ENCODE results near the gene HTR3E.
"Not testable (repeated sequence)": the region's sequence is repeated elsewhere in the genome, so short reads cannot be mapped to it uniquely, and the experiment has no call there.

HTR3E gene, protein sequence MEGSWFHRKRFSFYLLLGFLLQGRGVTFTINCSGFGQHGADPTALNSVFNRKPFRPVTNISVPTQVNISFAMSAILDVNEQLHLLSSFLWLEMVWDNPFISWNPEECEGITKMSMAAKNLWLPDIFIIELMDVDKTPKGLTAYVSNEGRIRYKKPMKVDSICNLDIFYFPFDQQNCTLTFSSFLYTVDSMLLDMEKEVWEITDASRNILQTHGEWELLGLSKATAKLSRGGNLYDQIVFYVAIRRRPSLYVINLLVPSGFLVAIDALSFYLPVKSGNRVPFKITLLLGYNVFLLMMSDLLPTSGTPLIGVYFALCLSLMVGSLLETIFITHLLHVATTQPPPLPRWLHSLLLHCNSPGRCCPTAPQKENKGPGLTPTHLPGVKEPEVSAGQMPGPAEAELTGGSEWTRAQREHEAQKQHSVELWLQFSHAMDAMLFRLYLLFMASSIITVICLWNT

GRCh38 chr3:184096811-184097383, at the start of gene HTR3E:
Gene HTR3E, plus strand, starts transcription at chr3:184097064. Its CDS starts 466 bp downstream, at chr3:184097530.
- Mint-ChIP-seq H3K4me3 (no peak within 1 kb of the TSS), H3K4me1 (no peaks in the 10 kb centered on the region), H3K27me3 (peaks cover 4% of the 10 kb centered on the region), H3K9me3 (peaks cover 15% of the 10 kb centered on the region), H3K27ac (no peak within 1 kb of the TSS), H3K36me3 (ENCODE audit: low read depth) (peaks cover 5% of the 10 kb centered on the region)
- ATAC-seq (no peak), DNase-seq (no peak)

GRCh38 chr3:184050217-184050847, 46.5 kb upstream of the HTR3E start:
- Mint-ChIP-seq H3K4me3 (no peak overlapping the region), H3K9me3 (no peaks in the 10 kb centered on the region), H3K4me1 (no peaks in the 10 kb centered on the region), H3K27me3 (peaks cover 8% of the 10 kb centered on the region), H3K36me3 (ENCODE audit: low read depth) (no peaks in the 10 kb centered on the region), H3K27ac (no peak overlapping the region)
- DNase-seq (no peak), ATAC-seq (no peak)

- Mint-ChIP-seq H3K36me3 (ENCODE audit: low read depth) (no peaks in the 10 kb centered on the region), H3K4me1 (no peaks in the 10 kb centered on the region), H3K9me3 (no peaks in the 10 kb centered on the region), H3K27me3 (peaks cover 8% of the 10 kb centered on the region), H3K27ac (no peak within 1 kb of the TSS), H3K4me3 (no peak within 1 kb of the TSS)
- DNase-seq (no peak), ATAC-seq (no peak)
Observed at GRCh38 chr3:184052767-184053166, 44.1 kb upstream of the HTR3E start, which contains the start of gene HTR3C. Gene HTR3C, plus strand, starts transcription at chr3:184053047. Its CDS starts 34 bp downstream, at chr3:184053081.

DNA sequence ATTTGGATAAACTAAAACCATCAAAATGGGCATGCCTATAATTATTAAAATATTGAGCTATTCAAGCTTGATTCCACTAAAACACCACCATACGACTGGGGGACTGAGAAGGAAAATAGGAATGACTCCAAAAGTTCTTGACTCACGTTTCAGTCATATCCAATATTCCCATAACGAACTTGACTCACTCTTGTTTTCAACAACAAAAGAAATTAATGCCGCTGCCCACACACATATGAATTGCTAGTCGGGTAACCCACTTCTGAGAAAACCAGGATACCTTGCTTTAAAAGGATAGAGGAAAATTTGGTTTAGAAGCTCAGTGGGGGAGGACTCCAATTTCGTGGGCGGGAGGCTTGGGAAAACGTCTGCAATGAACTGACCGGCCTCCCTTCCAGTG, 38.8 kb upstream of the HTR3E start:
- H3K4me3 Mint-ChIP-seq, result no peak overlapping the region

GRCh38 chr3:184059424-184059823, 37.4 kb upstream of the HTR3E start:
- no peaks in the 10 kb centered on the region for H3K36me3 Mint-ChIP-seq (ENCODE audit: low read depth)
- no peaks in the 10 kb centered on the region for H3K4me1 Mint-ChIP-seq
- DNase-seq, result no peak
- no peaks in the 10 kb centered on the region for H3K9me3 Mint-ChIP-seq
- no peak for ATAC-seq
- no peak overlapping the region for H3K4me3 Mint-ChIP-seq
- H3K27ac Mint-ChIP-seq, result no peak overlapping the region
- peaks cover 3% of the 10 kb centered on the region for H3K27me3 Mint-ChIP-seq

More for the DNA sequence above, 38.8 kb upstream of the HTR3E start:
- H3K27ac Mint-ChIP-seq, result no peak overlapping the region
- no peaks in the 10 kb centered on the region for H3K9me3 Mint-ChIP-seq
- H3K27me3 Mint-ChIP-seq, result no peaks in the 10 kb centered on the region
- H3K36me3 Mint-ChIP-seq (ENCODE audit: low read depth), result no peaks in the 10 kb centered on the region
- DNase-seq (no peak), ATAC-seq (no peak)
- H3K4me1 Mint-ChIP-seq, result no peaks in the 10 kb centered on the region

GRCh38 chr3:184062637-184063036, 34.2 kb upstream of the HTR3E start:
- Mint-ChIP-seq H3K27ac (no peak overlapping the region), H3K9me3 (no peaks in the 10 kb centered on the region), H3K36me3 (ENCODE audit: low read depth) (no peaks in the 10 kb centered on the region), H3K27me3 (peaks cover 6% of the 10 kb centered on the region), H3K4me3 (no peak overlapping the region), H3K4me1 (no peaks in the 10 kb centered on the region)
- ATAC-seq, result no peak
- no peak for DNase-seq

GRCh38 chr3:184066211-184066610, 30.7 kb upstream of the HTR3E start:
- Mint-ChIP-seq H3K27me3 (peaks cover 11% of the 10 kb centered on the region), H3K36me3 (ENCODE audit: low read depth) (no peaks in the 10 kb centered on the region), H3K4me3 (no peak overlapping the region), H3K9me3 (peaks cover 6% of the 10 kb centered on the region), H3K27ac (no peak overlapping the region), H3K4me1 (no peaks in the 10 kb centered on the region)
- DNase-seq, result no peak
- no peak for ATAC-seq

DNA sequence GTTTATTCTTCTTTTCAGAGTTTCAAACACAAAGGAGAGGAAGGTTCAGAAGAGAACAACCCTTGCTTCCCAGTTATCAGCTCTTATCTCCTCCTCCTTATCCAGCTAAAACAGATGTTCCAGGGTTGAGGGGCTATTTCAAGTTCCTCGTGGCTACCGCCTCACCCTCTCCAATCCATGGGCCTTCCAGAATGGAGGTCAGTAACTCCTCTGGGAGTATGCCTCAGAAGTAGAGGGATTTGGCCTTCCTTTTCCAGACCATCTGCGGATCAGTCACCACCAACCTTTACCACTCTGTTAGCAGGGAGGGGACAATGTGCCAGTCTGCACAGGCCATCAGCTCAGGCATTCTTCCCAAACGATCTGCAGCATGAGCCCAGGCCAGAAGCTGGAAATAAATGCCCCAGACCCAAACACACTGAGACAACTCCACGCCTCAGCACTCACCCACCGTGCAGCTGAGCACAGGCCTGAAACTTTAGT, 29.2 kb upstream of the HTR3E start:
- DNase-seq, result no peak
- H3K36me3 Mint-ChIP-seq (ENCODE audit: low read depth), result no peaks in the 10 kb centered on the region
- H3K27ac Mint-ChIP-seq, result no peak overlapping the region
- no peak overlapping the region for H3K4me3 Mint-ChIP-seq
- peaks cover 15% of the 10 kb centered on the region for H3K27me3 Mint-ChIP-seq
- ATAC-seq, result no peak
- peaks cover 6% of the 10 kb centered on the region for H3K9me3 Mint-ChIP-seq
- H3K4me1 Mint-ChIP-seq, result no peaks in the 10 kb centered on the region

GRCh38 chr3:184068344-184068743, 28.5 kb upstream of the HTR3E start:
- Mint-ChIP-seq H3K36me3 (ENCODE audit: low read depth) (no peaks in the 10 kb centered on the region), H3K9me3 (peaks cover 6% of the 10 kb centered on the region)

DNA sequence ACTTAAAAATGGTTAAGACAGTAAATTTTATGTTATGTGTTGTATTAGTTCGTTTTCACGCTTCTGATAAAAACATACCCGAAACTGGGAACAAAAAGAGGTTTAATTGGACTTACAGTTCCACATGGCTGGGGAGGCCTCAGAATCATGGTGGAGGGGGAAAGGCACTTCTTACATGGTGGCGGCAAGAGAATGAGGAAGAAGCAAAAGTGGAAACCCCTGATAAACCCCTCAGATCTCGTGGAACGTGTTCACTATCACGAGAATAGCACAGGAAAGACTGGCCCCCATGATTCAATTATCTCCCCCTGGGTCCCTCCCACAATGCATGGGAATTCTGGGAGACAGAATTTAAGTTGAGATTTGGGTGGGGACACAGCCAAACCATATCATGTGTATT, 25.7 kb upstream of the HTR3E start:
- not testable (repeated sequence) for H3K4me3 Mint-ChIP-seq; ATAC-seq; H3K27me3 Mint-ChIP-seq; H3K36me3 Mint-ChIP-seq (ENCODE audit: low read depth); H3K27ac Mint-ChIP-seq; H3K4me1 Mint-ChIP-seq; H3K9me3 Mint-ChIP-seq; DNase-seq

More at GRCh38 chr3:184068344-184068743, 28.5 kb upstream of the HTR3E start:
- Mint-ChIP-seq H3K4me1 (no peaks in the 10 kb centered on the region), H3K27ac (no peak overlapping the region), H3K27me3 (peaks cover 15% of the 10 kb centered on the region), H3K4me3 (no peak overlapping the region)
- ATAC-seq, result no peak
- no peak for DNase-seq

GRCh38 chr3:184073621-184074020, 23.2 kb upstream of the HTR3E start:
- Mint-ChIP-seq H3K9me3 (peaks cover 6% of the 10 kb centered on the region), H3K27me3 (peaks cover 11% of the 10 kb centered on the region), H3K4me3 (no peak overlapping the region), H3K27ac (no peak overlapping the region), H3K4me1 (no peaks in the 10 kb centered on the region), H3K36me3 (ENCODE audit: low read depth) (no peaks in the 10 kb centered on the region)
- ATAC-seq (no peak), DNase-seq (no peak)

DNA sequence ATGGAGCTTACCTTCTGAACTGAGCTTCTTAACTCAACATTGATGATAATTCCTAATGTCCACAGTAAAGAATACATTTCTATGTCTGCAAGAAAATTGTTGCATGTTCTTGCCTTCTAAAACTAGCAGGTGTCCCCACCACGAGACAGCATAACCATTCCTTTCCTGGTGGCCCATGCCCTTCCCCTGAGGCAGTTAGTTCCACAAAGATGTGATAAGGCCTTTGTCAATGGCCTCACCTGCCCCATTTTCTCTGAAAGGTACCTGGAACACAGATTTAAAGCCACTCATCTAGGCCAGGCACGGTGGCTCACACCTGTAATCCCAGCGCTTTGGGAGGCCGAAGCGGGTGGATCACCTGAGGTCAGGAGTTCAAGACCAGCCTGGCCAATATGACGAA, 21.0 kb upstream of the HTR3E start:
- no peaks in the 10 kb centered on the region for H3K4me1 Mint-ChIP-seq
- H3K36me3 Mint-ChIP-seq (ENCODE audit: low read depth), result no peaks in the 10 kb centered on the region
- ATAC-seq (no peak), DNase-seq (no peak)
- no peak overlapping the region for H3K27ac Mint-ChIP-seq
- peaks cover 3% of the 10 kb centered on the region for H3K9me3 Mint-ChIP-seq
- no peak overlapping the region for H3K4me3 Mint-ChIP-seq
- peaks cover 8% of the 10 kb centered on the region for H3K27me3 Mint-ChIP-seq

DNA sequence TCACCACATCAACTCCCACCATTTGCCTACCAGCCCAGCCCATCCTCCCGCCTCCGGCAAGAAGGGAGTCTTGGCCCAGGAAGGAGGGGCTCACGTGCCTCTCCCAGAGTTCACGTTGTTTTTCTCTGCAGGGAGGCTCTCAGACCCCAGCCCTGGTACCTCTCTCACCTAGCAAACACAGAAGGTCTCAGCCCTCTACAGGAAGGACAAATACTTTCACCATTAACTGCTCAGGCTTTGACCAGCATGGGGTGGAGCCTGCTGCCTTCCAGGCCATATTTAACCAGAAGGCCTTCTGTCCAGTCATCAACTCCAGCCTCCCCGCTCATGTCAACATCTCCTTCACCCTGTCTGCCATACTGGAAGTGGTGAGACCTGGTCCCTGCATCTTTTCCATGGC, 19.0 kb upstream of the HTR3E start:
- H3K27ac Mint-ChIP-seq, result no peak overlapping the region
- DNase-seq, result no peak
- ATAC-seq, result no peak
- H3K9me3 Mint-ChIP-seq, result no peaks in the 10 kb centered on the region
- H3K4me1 Mint-ChIP-seq, result no peaks in the 10 kb centered on the region
- H3K27me3 Mint-ChIP-seq, result peaks cover 2% of the 10 kb centered on the region
- no peaks in the 10 kb centered on the region for H3K36me3 Mint-ChIP-seq (ENCODE audit: low read depth)
- H3K4me3 Mint-ChIP-seq, result no peak overlapping the region

- ATAC-seq, result no peak
- no peak for DNase-seq
- H3K36me3 Mint-ChIP-seq (ENCODE audit: low read depth), result no peaks in the 10 kb centered on the region
Observed at GRCh38 chr3:184078851-184079250, 18.0 kb upstream of the HTR3E start.

More at GRCh38 chr3:184078851-184079250, 18.0 kb upstream of the HTR3E start:
- H3K9me3 Mint-ChIP-seq, result no peaks in the 10 kb centered on the region
- H3K4me1 Mint-ChIP-seq, result no peaks in the 10 kb centered on the region
- H3K27ac Mint-ChIP-seq, result no peak overlapping the region
- no peak overlapping the region for H3K4me3 Mint-ChIP-seq
- H3K27me3 Mint-ChIP-seq, result peaks cover 2% of the 10 kb centered on the region
